Astrocyte of the cerebellum (primary cell): ENCODE data around the gene ERO1B.

ENCODE experiments used
- DNase-seq: peaks from one replicate; pipeline ENCODE4 v3.0.0-alpha.2; 2011; ENCODE audit warnings: low read depth
- H3K4me3 ChIP-seq: 2 replicates; pipeline ENCODE4 v1.5.1; 2011; ENCODE audit warnings: mild to moderate bottlenecking, low read depth, low read length, moderate library complexity
- in situ Hi-C: cut with HindIII; loops from 2 replicates; pipeline ENCODE4 v1.10.0; 2017; ENCODE audit warnings: low sequenced_read_pairs
- TF ChIP-seq, protein P1 (sequence below): IDR thresholded peaks from 2 replicates; pipeline ENCODE4 v1.5.1; 2012; ENCODE audit warnings: low read length, low read depth, moderate library complexity, mild to moderate bottlenecking; ENCODE audit errors: missing control alignments

ERO1B gene

DNA sequence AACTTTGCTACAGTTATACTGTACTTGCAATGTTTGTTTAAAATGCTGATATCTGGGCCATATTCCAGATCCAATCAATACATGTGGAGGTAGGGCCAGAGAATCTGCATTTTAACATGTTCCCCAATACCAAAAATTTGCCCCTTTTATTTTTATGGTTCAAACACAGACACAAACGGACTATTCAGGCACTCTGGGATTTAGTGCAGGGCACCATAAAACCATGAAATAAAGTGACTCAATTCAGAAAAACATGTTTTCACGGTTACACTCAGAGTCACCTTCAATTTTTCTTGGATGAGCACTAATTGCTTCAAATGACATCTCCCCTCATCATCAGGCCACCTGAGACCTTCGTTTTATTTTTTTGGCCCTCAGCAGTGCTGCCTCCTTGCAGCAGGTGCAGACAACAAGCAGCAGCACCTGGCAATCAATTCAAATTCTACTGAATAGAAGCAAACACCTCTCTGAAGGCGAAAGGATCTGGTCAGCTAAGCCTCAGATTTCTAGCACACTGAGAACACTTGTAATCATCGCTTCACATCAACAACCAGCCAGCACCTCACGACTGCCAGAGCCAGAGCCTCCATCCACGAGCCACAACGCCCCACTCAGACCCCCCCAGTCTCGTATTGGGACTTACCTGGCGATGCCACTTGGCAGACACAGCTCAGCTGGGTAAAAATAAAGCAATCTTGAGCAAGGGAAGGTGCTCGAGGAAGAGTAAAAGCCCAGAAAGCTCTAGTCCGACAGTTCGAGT, 1.1 kb downstream of the ERO1B start:
- TF ChIP-seq, protein P1, sequence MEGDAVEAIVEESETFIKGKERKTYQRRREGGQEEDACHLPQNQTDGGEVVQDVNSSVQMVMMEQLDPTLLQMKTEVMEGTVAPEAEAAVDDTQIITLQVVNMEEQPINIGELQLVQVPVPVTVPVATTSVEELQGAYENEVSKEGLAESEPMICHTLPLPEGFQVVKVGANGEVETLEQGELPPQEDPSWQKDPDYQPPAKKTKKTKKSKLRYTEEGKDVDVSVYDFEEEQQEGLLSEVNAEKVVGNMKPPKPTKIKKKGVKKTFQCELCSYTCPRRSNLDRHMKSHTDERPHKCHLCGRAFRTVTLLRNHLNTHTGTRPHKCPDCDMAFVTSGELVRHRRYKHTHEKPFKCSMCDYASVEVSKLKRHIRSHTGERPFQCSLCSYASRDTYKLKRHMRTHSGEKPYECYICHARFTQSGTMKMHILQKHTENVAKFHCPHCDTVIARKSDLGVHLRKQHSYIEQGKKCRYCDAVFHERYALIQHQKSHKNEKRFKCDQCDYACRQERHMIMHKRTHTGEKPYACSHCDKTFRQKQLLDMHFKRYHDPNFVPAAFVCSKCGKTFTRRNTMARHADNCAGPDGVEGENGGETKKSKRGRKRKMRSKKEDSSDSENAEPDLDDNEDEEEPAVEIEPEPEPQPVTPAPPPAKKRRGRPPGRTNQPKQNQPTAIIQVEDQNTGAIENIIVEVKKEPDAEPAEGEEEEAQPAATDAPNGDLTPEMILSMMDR: no peak
- peak overlapping the region; percentile 81 for H3K4me3 ChIP-seq
- no peak for DNase-seq
- in situ Hi-C loops: no loop called here

DNA sequence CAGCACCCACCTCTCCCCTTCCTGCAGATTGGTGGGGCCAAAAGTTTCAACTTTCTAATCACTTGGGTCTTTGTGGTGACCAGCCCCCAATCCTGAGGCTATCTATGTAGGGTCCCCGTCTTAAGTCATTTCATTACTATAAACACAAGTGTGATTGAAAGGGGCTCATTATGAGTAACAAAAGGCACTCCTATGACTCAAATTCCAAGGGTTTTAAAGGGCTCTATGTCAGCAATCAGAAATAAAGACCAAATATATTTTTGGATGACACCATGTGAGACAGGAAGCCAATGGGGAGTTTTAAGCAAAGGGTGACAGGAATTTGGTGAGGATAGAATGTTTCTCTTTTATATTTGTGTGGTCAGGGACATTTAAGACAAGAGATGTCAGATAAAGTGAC, 6.2 kb downstream of the ERO1B start:
- H3K4me3 ChIP-seq: no peak overlapping the region
- in situ Hi-C loops: no loop called here
- DNase-seq: no peak
- TF ChIP-seq, protein P1: no peak

DNA sequence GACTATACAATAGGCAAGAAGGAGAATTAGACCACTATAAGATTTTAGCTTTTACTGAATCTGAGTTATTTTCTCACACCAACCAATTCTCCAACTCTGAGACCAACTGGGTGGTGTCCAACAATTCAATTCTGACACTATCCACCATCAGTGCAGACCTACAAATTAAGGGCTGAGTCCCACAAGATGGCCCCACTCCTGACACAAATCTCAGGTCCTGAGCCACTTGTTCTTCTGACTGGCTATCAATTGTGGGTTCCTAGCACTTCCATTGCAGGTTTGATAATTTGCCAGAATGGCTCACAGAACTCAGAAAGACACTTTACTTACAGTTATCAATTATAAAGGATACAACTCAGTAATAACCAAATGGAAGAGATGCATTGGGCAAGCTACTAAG, 6.7 kb downstream of the ERO1B start:
- TF ChIP-seq, protein P1: no peak
- H3K4me3 ChIP-seq: no peak overlapping the region
- in situ Hi-C loops: no loop called here
- no peak for DNase-seq

DNA sequence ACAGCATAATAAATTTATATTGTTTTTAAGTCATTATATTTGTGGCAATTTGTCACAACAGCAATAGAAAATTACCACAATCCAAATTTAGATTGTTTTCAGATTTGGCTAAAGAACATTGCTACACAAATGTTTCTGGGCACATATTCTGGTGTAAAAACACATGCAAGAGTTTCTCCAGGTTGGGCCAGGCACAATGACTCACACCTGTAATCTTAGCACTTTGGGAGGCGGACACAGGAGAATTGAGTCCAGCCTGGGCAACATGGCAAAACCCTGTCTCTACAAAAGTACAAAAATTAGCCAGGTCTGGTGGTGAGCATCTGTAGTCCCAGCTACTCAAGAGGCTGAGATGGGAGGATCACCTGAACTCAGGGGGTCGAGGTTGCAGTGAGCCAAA, 8.4 kb downstream of the ERO1B start:
- TF ChIP-seq, protein P1: no peak
- in situ Hi-C loops: no loop called here
- no peak overlapping the region for H3K4me3 ChIP-seq
- no peak for DNase-seq

DNA sequence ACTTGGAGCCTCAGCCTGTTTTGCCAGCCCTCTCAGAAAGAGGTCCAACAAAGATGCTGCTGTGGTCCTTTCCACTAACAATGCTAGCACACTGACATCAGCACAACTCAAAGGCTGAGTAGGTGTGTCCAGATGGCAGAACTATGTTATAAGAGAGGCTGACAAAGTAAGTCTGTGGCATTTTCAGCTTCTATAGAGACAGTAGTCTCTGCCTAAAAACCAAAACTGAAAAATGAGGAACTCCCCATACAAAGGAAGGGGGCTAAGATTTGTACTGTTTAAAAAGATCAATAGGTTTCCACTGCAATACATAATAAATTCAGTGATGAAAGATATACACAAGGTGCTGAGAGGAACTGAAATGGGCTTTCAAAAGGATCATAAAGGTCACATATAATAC, 12.3 kb downstream of the ERO1B start:
- DNase-seq: no peak
- in situ Hi-C loops: no loop called here
- TF ChIP-seq, protein P1: no peak
- H3K4me3 ChIP-seq: no peak overlapping the region

DNA sequence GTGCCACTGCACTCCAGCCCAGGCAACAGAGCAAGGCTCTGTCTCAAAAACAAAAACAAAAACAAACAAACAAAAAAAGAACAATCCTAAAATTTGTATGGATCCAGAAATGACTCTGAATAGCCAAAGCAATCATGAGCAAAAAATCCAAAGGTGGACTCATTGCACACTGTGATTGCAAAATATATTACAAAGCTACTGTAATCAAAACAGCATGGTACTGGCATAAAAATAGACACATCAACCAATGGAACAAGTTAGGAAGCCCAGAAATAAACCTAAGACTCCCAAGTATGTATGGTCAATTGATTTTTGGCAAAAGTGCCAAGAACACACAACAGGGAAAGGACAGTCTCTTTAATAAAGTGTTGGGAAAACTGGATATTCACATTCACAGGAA, 19.9 kb downstream of the ERO1B start:
- in situ Hi-C loops: no loop called here
- TF ChIP-seq, protein P1: no peak

More for the DNA sequence above, 19.9 kb downstream of the ERO1B start:
- no peak for DNase-seq
- no peak overlapping the region for H3K4me3 ChIP-seq
